WTC11 (cell line): Measurements from ENCODE around the gene DNAJC3. TPM values are rescaled to one million over a fixed set of nuclear protein-coding genes. Genes with fewer than 3 reads are reported as not detected.

ENCODE experiments used
- ATAC-seq: fragments of 200-7000 bp; cut with Tn5 transposase; 2 replicates; pipeline ENCODE4 v1.10.0; 2021; ENCODE audit warnings: mild to moderate bottlenecking, moderate library complexity
- CTCF ChIA-PET: fragments of 300-600 bp; sonication (Branson Sonifier 250); formaldehyde crosslinking; loops from one replicate; lab custom pipeline; 2021; ENCODE audit warnings: antibody characterized with exemption; lab: Charles Lee
- POLR2A ChIA-PET: fragments of 350-600 bp; sonication (Branson Sonifier 250); formaldehyde crosslinking; loops from one replicate; lab custom pipeline; 2021; ENCODE audit warnings: antibody characterized with exemption; lab: Charles Lee
- DNase-seq: peaks from one replicate; pipeline ENCODE4 v3.0.0; 2021; ENCODE audit warnings: low spot score
- H3K27ac Mint-ChIP-seq: 2 replicates; pipeline ENCODE4 v1.8.0; 2021; ENCODE audit warnings: mixed read lengths
- H3K27me3 Mint-ChIP-seq: 2 replicates; pipeline ENCODE4 v1.8.0; 2021; ENCODE audit warnings: low read depth, mild to moderate bottlenecking, moderate library complexity, mixed read lengths
- H3K36me3 Mint-ChIP-seq: 2 replicates; pipeline ENCODE4 v1.8.0; 2021; ENCODE audit warnings: mixed read lengths
- H3K4me1 Mint-ChIP-seq: 2 replicates; pipeline ENCODE4 v1.8.0; 2022; ENCODE audit warnings: mixed read lengths
- H3K4me3 Mint-ChIP-seq: 2 replicates; pipeline ENCODE4 v1.8.0; 2021; ENCODE audit warnings: mild to moderate bottlenecking, moderate library complexity, mixed read lengths
- H3K9me3 Mint-ChIP-seq: 2 replicates; pipeline ENCODE4 v1.8.0; 2021; ENCODE audit warnings: mixed read lengths
- ATF1 ChIP-seq: sonication (generic); formaldehyde crosslinking; IDR thresholded peaks from 2 replicates; pipeline ENCODE4 v1.8.1; 2023; ENCODE audit warnings: mild to moderate bottlenecking, moderate library complexity, missing genetic modification reagents
- CREB1 ChIP-seq: sonication (generic); formaldehyde crosslinking; IDR thresholded peaks from 2 replicates; pipeline ENCODE4 v1.8.0; 2023; ENCODE audit warnings: mild to moderate bottlenecking, missing genetic modification reagents
- ESRRA ChIP-seq: sonication (generic); formaldehyde crosslinking; IDR thresholded peaks from 2 replicates; pipeline ENCODE4 v1.8.1; 2022; ENCODE audit warnings: mild to moderate bottlenecking, missing genetic modification reagents, borderline replicate concordance
- MXD4 ChIP-seq: fragments of 250-450 bp; sonication (Bioruptor Pico); IDR thresholded peaks from 2 replicates; pipeline ENCODE4 v1.8.0; 2021; ENCODE audit warnings: mild to moderate bottlenecking, moderate library complexity, borderline replicate concordance
- NFE2L1 ChIP-seq: sonication (generic); formaldehyde crosslinking; IDR thresholded peaks from 2 replicates; pipeline ENCODE4 v1.8.1; 2023; ENCODE audit warnings: missing genetic modification reagents
- RELA ChIP-seq: sonication (generic); formaldehyde crosslinking; IDR thresholded peaks from 2 replicates; pipeline ENCODE4 v1.8.1; 2022; ENCODE audit warnings: missing genetic modification reagents, mild to moderate bottlenecking, borderline replicate concordance
- SMAD3 ChIP-seq: sonication (generic); formaldehyde crosslinking; IDR thresholded peaks from 2 replicates; pipeline ENCODE4 v1.8.0; 2022; ENCODE audit warnings: missing genetic modification reagents, mild to moderate bottlenecking, borderline replicate concordance
- TEAD1 ChIP-seq: sonication (generic); formaldehyde crosslinking; IDR thresholded peaks from 2 replicates; pipeline ENCODE4 v1.8.0; 2022; ENCODE audit warnings: mild to moderate bottlenecking, missing genetic modification reagents
- ZNF138 ChIP-seq: sonication (generic); formaldehyde crosslinking; conservative IDR thresholded peaks from 2 replicates; pipeline ENCODE4 v1.8.1; 2022; ENCODE audit warnings: mild to moderate bottlenecking, moderate library complexity, missing genetic modification reagents
- ZNF263 ChIP-seq: sonication (generic); formaldehyde crosslinking; IDR thresholded peaks from 2 replicates; pipeline ENCODE4 v1.8.1; 2022; ENCODE audit warnings: low read depth, mild to moderate bottlenecking, moderate library complexity, missing genetic modification reagents
- ZNF396 ChIP-seq: fragments of 250-450 bp; sonication (Bioruptor Pico); IDR thresholded peaks from 2 replicates; pipeline ENCODE4 v1.8.0; 2021; ENCODE audit warnings: mild to moderate bottlenecking, moderate library complexity, borderline replicate concordance
- total RNA-seq: library from RNA; stranded (reverse); gene quantifications from 3 replicates; pipeline ENCODE4 v1.2.3, GENCODE V29; 2021
- TF ChIP-seq, protein P1 (sequence below): sonication (generic); formaldehyde crosslinking; IDR thresholded peaks from 2 replicates; pipeline ENCODE4 v1.8.1; 2022; ENCODE audit warnings: low read depth, mild to moderate bottlenecking, moderate library complexity, missing genetic modification reagents, borderline replicate concordance
- TF ChIP-seq, protein P2 (sequence below): sonication (generic); formaldehyde crosslinking; IDR thresholded peaks from 2 replicates; pipeline ENCODE4 v1.8.1; 2023; ENCODE audit warnings: mild to moderate bottlenecking, missing genetic modification reagents, borderline replicate concordance
- TF ChIP-seq, protein P3 (sequence below): sonication (generic); formaldehyde crosslinking; conservative IDR thresholded peaks from 2 replicates; pipeline ENCODE4 v1.8.1; 2022; ENCODE audit warnings: mild to moderate bottlenecking, missing genetic modification reagents
- TF ChIP-seq, protein P4 (sequence below): sonication (generic); formaldehyde crosslinking; IDR thresholded peaks from 2 replicates; pipeline ENCODE4 v1.8.0; 2022; ENCODE audit warnings: mild to moderate bottlenecking, missing genetic modification reagents
- TF ChIP-seq, protein P5 (sequence below): sonication (generic); formaldehyde crosslinking; IDR thresholded peaks from 2 replicates; pipeline ENCODE4 v1.8.1; 2023; ENCODE audit warnings: mild to moderate bottlenecking, missing genetic modification reagents, moderate library complexity
- TF ChIP-seq, protein P6 (sequence below): sonication (generic); formaldehyde crosslinking; IDR thresholded peaks from 2 replicates; pipeline ENCODE4 v1.8.1; 2022; ENCODE audit warnings: mild to moderate bottlenecking, moderate library complexity, missing genetic modification reagents

DNAJC3 gene
- total RNA-seq, 1 experiment from 2014 or later, result 20.0 TPM

DNA sequence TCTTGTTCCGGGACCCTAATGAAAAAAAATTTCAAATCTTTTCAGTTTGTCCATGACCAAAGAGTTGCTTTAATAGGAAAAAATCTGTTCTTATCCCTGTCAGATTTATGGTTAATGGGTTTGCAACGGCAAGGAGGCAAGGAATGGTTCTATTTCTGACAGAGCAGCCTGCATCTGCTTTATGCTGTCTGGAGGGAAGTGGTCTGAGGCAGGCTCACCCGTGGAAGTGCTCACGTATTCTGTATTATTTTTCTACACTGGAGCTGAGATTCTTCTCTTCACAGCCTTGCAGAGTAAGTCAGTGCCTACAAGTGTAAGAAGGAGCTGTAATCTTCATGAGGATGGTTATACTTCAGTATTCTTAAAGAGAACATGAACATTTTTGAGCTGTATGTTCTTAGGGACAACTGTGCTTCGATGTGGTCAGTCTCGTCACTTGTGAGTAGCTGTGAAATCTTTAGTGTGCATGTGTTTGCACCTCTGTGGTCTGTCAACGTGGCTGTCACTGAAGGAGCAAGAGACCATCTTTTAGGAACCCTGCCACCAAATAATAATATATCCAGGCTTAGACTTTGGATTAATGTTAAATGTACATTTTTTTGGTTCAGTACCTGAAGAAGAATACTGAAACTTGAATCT lies 114.3 kb downstream of the DNAJC3 start:
- no peaks in the 10 kb centered on the region for H3K4me1 Mint-ChIP-seq
- ChIA-PET POLR2A (interaction anchor here (0.5 kb wide), 1 partner anchor 9 kb away, joined by 3 read pairs; no protein-coding TSS in a partner anchor), CTCF (no interaction called here)
- peak overlapping the region; percentile 37; the same call in 1 of the 2 replicates for H3K27ac Mint-ChIP-seq
- ATAC-seq, result no peak
- TF ChIP-seq CREB1 (no peak), ZNF396 (no peak), RELA (no peak)
- TF ChIP-seq, protein P1, sequence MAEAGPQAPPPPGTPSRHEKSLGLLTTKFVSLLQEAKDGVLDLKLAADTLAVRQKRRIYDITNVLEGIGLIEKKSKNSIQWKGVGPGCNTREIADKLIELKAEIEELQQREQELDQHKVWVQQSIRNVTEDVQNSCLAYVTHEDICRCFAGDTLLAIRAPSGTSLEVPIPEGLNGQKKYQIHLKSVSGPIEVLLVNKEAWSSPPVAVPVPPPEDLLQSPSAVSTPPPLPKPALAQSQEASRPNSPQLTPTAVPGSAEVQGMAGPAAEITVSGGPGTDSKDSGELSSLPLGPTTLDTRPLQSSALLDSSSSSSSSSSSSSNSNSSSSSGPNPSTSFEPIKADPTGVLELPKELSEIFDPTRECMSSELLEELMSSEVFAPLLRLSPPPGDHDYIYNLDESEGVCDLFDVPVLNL (CRISPR knock-in tag), result no peak
- TF ChIP-seq, protein P2, sequence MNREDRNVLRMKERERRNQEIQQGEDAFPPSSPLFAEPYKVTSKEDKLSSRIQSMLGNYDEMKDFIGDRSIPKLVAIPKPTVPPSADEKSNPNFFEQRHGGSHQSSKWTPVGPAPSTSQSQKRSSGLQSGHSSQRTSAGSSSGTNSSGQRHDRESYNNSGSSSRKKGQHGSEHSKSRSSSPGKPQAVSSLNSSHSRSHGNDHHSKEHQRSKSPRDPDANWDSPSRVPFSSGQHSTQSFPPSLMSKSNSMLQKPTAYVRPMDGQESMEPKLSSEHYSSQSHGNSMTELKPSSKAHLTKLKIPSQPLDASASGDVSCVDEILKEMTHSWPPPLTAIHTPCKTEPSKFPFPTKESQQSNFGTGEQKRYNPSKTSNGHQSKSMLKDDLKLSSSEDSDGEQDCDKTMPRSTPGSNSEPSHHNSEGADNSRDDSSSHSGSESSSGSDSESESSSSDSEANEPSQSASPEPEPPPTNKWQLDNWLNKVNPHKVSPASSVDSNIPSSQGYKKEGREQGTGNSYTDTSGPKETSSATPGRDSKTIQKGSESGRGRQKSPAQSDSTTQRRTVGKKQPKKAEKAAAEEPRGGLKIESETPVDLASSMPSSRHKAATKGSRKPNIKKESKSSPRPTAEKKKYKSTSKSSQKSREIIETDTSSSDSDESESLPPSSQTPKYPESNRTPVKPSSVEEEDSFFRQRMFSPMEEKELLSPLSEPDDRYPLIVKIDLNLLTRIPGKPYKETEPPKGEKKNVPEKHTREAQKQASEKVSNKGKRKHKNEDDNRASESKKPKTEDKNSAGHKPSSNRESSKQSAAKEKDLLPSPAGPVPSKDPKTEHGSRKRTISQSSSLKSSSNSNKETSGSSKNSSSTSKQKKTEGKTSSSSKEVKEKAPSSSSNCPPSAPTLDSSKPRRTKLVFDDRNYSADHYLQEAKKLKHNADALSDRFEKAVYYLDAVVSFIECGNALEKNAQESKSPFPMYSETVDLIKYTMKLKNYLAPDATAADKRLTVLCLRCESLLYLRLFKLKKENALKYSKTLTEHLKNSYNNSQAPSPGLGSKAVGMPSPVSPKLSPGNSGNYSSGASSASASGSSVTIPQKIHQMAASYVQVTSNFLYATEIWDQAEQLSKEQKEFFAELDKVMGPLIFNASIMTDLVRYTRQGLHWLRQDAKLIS (CRISPR knock-in tag), result no peak
- no peak overlapping the region for H3K4me3 Mint-ChIP-seq
- H3K36me3 Mint-ChIP-seq, result peaks cover 48% of the 10 kb centered on the region
- H3K27me3 Mint-ChIP-seq, result no peaks in the 10 kb centered on the region
- no peak for DNase-seq
- H3K9me3 Mint-ChIP-seq, result peaks cover 13% of the 10 kb centered on the region

DNA sequence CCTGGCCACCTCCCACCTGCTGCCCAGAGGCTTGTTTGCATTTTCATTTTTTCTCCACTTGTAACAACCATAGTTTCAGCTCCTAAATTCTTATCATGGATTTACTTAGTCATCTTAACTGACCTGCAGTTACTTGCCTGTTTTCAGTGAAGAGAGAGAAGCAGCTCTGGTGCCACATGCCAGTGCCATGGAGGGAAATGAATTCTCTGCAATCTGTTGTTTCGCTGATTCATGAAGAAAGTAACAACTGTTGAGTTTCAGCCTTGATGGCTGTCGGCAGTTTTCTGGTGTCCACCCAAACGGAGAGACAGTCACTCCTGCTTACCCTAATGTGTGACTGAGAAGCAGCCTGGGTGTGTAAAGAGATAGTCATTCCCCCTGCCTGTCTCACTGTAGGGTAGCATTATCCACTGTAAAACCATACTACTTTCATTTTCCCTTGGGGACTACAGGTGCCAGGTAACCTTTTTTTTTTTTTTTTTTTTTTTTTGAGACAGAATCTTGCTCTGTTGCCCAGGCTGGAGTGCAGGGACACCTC lies 116.1 kb downstream of the DNAJC3 start:
- no peaks in the 10 kb centered on the region for H3K27me3 Mint-ChIP-seq
- TF ChIP-seq ZNF263 (no peak), TEAD1 (CRISPR knock-in tag) (no peak), ZNF138 (CRISPR knock-in tag) (no peak), ESRRA (CRISPR knock-in tag) (no peak), NFE2L1 (CRISPR knock-in tag) (no peak)
- TF ChIP-seq, protein P3, sequence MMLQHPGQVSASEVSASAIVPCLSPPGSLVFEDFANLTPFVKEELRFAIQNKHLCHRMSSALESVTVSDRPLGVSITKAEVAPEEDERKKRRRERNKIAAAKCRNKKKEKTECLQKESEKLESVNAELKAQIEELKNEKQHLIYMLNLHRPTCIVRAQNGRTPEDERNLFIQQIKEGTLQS, result no peak
- TF ChIP-seq, protein P4, sequence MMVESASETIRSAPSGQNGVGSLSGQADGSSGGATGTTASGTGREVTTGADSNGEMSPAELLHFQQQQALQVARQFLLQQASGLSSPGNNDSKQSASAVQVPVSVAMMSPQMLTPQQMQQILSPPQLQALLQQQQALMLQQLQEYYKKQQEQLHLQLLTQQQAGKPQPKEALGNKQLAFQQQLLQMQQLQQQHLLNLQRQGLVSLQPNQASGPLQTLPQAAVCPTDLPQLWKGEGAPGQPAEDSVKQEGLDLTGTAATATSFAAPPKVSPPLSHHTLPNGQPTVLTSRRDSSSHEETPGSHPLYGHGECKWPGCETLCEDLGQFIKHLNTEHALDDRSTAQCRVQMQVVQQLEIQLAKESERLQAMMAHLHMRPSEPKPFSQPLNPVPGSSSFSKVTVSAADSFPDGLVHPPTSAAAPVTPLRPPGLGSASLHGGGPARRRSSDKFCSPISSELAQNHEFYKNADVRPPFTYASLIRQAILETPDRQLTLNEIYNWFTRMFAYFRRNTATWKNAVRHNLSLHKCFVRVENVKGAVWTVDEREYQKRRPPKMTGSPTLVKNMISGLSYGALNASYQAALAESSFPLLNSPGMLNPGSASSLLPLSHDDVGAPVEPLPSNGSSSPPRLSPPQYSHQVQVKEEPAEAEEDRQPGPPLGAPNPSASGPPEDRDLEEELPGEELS (CRISPR knock-in tag), result no peak
- TF ChIP-seq, all 79 proteins: peak for 0
- ATAC-seq (no peak), DNase-seq (no peak)
- H3K9me3 Mint-ChIP-seq, result peaks cover 13% of the 10 kb centered on the region
- POLR2A ChIA-PET, result no interaction called here
- H3K27ac Mint-ChIP-seq, result no peak overlapping the region; the same call in 1 of the 2 replicates
- CTCF ChIA-PET, result no interaction called here
- peaks cover 48% of the 10 kb centered on the region for H3K36me3 Mint-ChIP-seq
- H3K4me3 Mint-ChIP-seq, result no peak overlapping the region
- H3K4me1 Mint-ChIP-seq, result no peaks in the 10 kb centered on the region

DNA sequence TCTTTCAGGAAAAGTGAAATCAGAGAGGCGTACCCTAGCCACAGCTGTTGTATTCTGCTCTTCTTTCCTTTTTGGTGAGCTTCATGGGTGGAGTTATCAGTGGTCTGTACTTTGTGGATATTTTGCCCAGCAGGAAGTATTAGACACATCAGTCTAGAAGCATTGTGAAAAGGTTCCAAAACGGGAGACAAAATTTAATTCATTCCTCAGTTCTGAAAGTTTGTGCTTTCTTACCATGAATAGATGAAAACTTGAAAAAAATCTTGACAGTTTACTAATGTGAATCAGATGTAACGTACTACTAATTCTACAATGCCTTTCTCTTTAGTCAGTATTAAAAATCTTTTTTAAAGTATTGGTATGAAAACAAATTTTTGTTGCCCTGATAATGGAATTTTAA lies 116.8 kb downstream of the DNAJC3 start:
- Mint-ChIP-seq H3K9me3 (peaks cover 12% of the 10 kb centered on the region), H3K27me3 (no peaks in the 10 kb centered on the region), H3K4me1 (no peaks in the 10 kb centered on the region), H3K4me3 (no peak overlapping the region), H3K27ac (peak overlapping the region; percentile 30; the same call in 1 of the 2 replicates), H3K36me3 (peaks cover 44% of the 10 kb centered on the region)
- POLR2A ChIA-PET, result no interaction called here
- no peak for ATAC-seq
- CTCF ChIA-PET, result no interaction called here
- TF ChIP-seq SMAD3 (CRISPR knock-in tag) (no peak), ATF1 (CRISPR knock-in tag) (no peak), MXD4 (CRISPR knock-in tag) (no peak)
- TF ChIP-seq, protein P5, sequence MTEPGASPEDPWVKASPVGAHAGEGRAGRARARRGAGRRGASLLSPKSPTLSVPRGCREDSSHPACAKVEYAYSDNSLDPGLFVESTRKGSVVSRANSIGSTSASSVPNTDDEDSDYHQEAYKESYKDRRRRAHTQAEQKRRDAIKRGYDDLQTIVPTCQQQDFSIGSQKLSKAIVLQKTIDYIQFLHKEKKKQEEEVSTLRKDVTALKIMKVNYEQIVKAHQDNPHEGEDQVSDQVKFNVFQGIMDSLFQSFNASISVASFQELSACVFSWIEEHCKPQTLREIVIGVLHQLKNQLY, result no peak
- TF ChIP-seq, protein P6, sequence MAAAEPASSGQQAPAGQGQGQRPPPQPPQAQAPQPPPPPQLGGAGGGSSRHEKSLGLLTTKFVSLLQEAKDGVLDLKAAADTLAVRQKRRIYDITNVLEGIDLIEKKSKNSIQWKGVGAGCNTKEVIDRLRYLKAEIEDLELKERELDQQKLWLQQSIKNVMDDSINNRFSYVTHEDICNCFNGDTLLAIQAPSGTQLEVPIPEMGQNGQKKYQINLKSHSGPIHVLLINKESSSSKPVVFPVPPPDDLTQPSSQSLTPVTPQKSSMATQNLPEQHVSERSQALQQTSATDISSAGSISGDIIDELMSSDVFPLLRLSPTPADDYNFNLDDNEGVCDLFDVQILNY (CRISPR knock-in tag), result no peak
- no peak for DNase-seq
